Stimulated activated CD4-positive, alpha-beta T cell treated with anti-CD3 and anti-CD28 coated beads, TNF-alpha, amount 100 ng/mL, for 4 hours (primary cell): ENCODE results near the gene GFRA1.
"Not testable (repeated sequence)": the region's sequence is repeated elsewhere in the genome, so short reads cannot be mapped to it uniquely, and the experiment has no call there.

Experiments used
- DNase-seq, 3 experiments: peaks; one replicate each; pipeline ENCODE4 v3.0.0-alpha.2; 2020; ENCODE audit warnings: low read depth in 3 of 3

Gene GFRA1

GRCh38 chr10:116069856-116070255 lies 203.2 kb downstream of the GFRA1 start:
- no peak for DNase-seq

GRCh38 chr10:116067825-116068224 lies 205.2 kb downstream of the GFRA1 start:
- DNase-seq, result no peak

GRCh38 chr10:116063107-116063506 lies 209.9 kb downstream of the GFRA1 start:
- DNase-seq, result no peak

GRCh38 chr10:116060864-116061263 lies 212.1 kb downstream of the GFRA1 start:
- no peak for DNase-seq

- no peak for DNase-seq
These were observed 213.7 kb downstream of the GFRA1 start for GRCh38 chr10:116059320-116059719.

GRCh38 chr10:116056445-116057293 lies 216.3 kb downstream of the GFRA1 start:
- DNase-seq, result no peak

- DNase-seq, result no peak
These were observed 217.1 kb downstream of the GFRA1 start for GRCh38 chr10:116055917-116056252.

GRCh38 chr10:116055252-116055916 lies 217.6 kb downstream of the GFRA1 start:
- DNase-seq, result no peak

GRCh38 chr10:116053910-116054309 lies 219.1 kb downstream of the GFRA1 start:
- no peak for DNase-seq

- DNase-seq, result not testable (repeated sequence)
These were observed 219.8 kb downstream of the GFRA1 start for GRCh38 chr10:116053009-116053730.

- not testable (repeated sequence) for DNase-seq
These were observed 220.5 kb downstream of the GFRA1 start for GRCh38 chr10:116052522-116052921.

- DNase-seq, result no peak
These were observed 223.1 kb downstream of the GFRA1 start for GRCh38 chr10:116049974-116050304.

GRCh38 chr10:116049158-116049973 lies 223.6 kb downstream of the GFRA1 start:
- no peak for DNase-seq

- DNase-seq, result no peak
These were observed 227.3 kb downstream of the GFRA1 start for GRCh38 chr10:116045366-116046356.

GRCh38 chr10:116044801-116045248 lies 228.2 kb downstream of the GFRA1 start:
- no peak for DNase-seq

GRCh38 chr10:116043861-116044260 lies 229.1 kb downstream of the GFRA1 start:
- no peak for DNase-seq

GRCh38 chr10:116043304-116043703 lies 229.7 kb downstream of the GFRA1 start:
- DNase-seq, result no peak

- no peak for DNase-seq
These were observed 231.1 kb downstream of the GFRA1 start for GRCh38 chr10:116041948-116042347.

GRCh38 chr10:116039612-116040011 lies 233.4 kb downstream of the GFRA1 start:
- DNase-seq, result no peak

- no peak for DNase-seq
These were observed 234.7 kb downstream of the GFRA1 start for GRCh38 chr10:116038259-116038658.

GRCh38 chr10:116035406-116035805 lies 237.6 kb downstream of the GFRA1 start:
- not testable (repeated sequence) for DNase-seq
